Posterior cingulate gyrus (tissue), 11 donors: Measurements from ENCODE around the gene PCGF1.

ENCODE experiments used
- DNase-seq, 10 donors: peaks; one replicate each; pipeline versions ENCODE4 v3.0.0 to v3.0.0-alpha.2; 2020 to 2021; ENCODE audit warnings: mixed read lengths in 3 of 10
- intact Hi-C: fragments of 100-400 bp; cut with DNase I; formaldehyde crosslinking; loops from one replicate; pipeline ENCODE4 v1.15.1; 2023

The PCGF1 gene

DNA sequence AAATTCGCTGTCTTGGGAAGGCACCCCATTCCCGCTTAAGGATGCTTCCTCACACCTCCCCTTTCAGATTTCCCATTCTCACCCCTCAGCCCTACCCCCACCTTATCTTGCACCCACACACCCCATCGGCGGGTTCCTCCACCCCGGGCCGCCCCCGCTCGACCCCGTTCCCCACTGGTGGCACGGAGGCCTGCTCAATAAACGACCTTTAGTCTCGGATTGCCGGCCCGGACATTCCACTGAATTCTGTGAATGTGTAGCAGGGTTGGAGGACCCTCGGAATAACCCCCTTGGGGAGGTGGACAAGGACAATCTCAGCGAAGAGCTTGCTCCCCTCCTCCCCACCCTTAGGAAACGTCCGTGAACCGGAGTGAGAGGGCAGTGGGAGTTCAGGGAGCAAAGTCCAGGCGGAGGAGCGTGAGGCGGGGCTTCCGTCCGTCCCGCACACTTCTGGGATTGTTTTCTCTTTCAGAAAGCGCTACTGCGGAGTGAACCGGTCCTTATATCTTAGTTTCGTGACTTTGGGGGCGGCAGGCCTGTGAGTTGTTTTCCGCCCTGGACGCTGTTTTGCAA is 5.3 kb downstream of the PCGF1 start:
- peak in 2 of 10 donors; percentile 45 to 75 for DNase-seq
- intact Hi-C loops, result loop anchor here (5.0 kb wide), 1 partner anchor 85 kb away; no protein-coding TSS in a partner anchor

DNA sequence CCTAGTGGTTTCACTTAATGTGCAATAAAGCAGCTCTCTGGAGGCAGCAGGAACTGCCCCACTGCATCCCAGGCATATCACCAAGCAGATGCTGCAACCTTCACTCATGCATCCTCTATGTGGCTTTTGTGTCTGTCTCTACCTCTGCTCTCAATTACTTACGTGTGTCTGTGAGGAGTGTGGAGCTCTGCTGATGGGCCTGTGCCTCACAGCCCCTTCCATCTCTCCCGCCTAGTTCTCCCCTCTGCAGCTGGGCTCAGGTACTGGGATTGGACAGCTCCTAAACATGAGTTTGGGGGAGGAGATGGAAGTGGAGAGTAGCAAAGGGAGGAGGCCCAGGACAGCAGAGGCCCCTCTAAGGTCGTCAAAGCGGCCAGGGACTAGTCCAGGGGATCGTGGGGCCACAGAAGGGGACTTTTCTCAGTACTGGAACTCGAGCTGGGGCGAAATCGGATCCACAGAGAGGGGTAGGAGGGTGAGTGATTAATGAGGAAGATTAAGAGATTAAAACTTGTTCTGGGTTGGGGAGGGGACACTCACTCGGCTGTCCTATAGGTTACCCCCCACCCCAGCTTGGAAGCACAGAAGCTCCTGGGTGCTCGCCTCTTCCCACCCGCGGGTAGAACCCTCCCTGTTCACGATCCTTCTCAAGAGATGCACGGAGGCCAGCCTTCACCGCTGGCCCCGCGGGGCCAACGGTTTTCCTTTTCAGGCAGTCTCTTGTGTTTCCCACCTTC is 6.0 kb downstream of the PCGF1 start:
- intact Hi-C loops, result loop anchor here (5.0 kb wide), 1 partner anchor 86 kb away; no protein-coding TSS in a partner anchor
- DNase-seq, result peak in 1 of 10 donors; percentile 49

DNA sequence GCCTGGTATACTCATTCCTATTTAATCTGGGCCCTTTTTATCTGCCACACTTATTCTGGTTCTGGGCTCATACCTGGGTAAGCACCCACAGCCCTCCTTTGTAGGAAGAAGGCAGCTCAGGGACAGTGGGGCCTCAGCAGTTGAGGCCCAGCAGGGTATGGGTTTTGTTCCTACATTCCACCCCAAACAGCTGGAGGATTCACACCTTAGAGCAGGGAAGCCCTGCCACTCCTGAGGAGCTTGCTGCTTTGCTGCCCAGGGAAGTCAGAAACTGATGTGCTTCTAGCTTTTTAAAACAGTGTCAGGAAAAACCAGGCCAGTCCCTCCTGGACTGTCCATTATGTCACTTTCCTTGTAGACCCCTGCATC is 6.9 kb downstream of the PCGF1 start:
- intact Hi-C loops, result loop anchor here (5.0 kb wide), 1 partner anchor 87 kb away; no protein-coding TSS in a partner anchor
- peak in 1 of 10 donors; percentile 25 for DNase-seq

DNA sequence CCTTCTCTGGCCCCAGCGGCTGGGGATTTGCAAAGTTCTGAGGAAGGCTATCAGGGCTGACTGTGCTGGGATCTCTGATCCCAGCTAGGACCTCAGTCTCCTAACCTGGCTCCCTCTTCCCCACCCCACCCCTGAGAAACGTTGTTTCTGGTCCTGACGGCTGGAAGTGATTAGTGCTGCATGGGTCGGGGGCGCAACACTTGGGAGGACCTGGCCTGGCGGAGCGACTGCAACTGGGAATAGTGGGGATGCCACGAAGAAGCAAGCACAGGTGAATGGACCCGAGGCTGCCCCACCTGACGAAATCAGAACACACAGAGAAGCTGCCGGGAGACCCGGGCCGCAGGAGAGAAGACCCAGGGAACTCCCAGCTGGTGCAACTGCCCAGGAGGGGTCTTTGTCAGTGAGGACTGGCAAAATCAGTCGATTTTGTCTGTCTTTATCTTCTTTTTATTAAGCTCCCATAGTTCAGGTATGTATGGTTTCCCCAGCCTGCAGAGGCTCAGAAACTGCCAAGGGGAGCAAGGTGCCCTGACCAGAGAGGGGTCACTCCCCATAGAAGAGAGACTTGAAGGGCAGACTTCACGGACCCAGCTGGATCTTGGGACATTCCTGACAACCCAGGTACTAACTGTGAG is 7.4 kb downstream of the PCGF1 start:
- intact Hi-C loops, result loop anchor here (5.0 kb wide), 1 partner anchor 87 kb away; no protein-coding TSS in a partner anchor
- DNase-seq, result no peak

DNA sequence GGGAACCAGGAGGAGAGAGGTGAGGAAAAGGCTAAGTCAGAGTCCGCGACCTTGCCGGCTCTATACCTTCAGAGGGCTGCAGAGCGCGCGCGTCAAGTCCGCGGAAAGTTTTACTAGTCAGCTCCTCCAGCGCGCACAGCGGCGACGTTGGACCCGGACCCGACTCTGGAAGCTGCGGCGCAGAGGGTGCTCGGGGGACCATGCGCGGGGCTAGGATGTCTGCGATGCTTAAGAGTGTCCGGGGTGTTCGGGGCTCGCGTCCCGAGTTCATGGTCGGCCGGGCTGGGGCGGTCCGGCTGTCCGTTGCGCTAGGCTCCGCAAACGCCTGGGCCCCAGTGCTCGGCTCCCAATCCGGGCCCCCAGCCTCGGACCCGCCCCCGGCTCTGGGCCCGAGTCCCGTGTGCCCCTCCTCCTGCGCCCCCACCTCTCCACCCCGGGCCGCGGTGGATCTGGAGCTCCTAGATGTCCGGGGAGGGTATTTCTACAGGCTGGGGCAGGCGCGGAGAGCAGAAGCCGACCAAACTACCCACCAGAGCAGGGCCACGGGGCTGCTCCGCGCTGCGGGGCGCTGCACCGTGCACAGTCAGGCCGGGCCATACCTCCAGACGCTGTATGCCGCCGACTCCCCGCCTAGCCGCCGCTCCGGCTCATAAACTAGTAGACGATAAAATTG is 8.1 kb downstream of the PCGF1 start, which contains the start of gene LBX2:
Gene LBX2, minus strand, starts transcription at position 337 of the 673 bp plus-strand sequence. Its CDS starts 66 bp downstream, at position 271.
- intact Hi-C loops, result no loop called here
- no peak for DNase-seq

DNA sequence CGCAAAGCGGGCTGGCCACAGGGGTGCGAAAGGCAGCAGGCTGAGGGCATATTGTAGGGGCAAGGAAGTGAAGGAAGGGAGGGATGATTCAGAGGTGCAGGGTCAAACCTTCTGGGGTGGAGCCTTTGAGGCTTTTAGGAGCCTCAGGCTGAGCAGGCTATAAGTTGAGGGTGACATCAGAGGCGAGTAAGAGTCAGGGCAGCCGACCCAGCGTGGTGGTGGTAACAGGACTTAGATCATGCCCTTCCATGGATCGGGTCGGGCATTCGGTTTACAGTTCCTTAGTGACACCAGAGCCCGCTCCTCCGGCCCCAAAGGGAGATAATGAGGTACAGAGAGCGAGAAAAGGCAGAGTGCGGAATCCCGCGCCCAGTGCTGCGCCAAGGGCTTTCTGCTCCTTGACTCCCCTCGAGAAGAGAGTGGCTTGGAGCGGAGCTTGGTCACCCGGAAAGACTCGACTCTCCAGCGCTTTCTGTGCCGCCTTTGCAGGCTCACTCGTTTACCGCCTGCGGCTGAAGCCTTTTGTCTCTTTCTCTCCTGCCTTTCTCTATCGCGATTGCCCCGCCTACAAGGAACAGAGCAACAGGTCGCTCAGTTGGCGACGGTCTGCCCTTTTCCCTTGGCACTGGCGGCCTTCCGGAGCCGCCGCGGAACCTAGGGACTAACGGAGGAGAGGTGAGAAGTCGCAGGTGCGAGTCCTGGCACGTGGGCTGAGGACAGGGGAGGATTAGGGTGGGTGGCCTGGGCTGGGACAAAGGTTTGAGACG is 8.8 kb downstream of the PCGF1 start:
- no peak for DNase-seq

DNA sequence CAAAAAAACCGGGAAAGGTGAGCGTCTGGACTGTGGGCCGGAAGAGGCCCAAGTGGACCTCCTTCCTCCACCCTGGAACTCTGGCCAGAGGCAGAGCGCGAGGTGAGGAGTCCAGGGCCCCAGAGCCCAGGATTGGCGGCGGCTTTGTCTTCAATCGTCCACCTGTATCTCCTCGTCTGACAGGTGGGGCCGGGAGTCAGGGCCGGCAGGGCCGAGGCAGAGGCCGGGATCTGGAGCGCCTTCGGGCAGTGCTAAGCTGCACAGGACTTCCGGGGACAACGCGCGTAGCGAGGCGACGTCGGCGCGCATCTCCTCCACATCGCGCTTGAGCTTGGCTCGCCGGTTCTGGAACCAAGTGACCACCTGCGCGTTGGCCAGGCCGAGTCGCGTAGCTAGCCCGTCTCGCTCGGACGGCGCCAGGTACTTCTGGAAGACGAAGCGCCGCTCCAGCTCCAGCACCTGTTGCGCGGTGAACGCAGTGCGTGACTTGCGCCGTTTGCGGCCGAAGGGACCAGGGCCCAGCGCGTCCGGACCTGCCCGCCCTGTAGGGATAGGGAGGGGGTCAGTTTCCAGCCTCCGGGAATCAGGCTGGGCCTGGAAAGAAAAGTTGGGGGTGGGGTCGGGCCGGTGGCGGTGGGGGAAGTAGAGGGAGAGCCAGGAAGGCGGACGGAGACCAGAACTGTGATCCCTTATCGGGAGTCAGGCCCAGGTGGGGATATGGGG is 9.6 kb downstream of the PCGF1 start:
- intact Hi-C loops, result no loop called here
- peak in 1 of 10 donors; percentile 80 for DNase-seq

More for the DNA sequence above, 8.8 kb downstream of the PCGF1 start:
- intact Hi-C loops, result no loop called here

DNA sequence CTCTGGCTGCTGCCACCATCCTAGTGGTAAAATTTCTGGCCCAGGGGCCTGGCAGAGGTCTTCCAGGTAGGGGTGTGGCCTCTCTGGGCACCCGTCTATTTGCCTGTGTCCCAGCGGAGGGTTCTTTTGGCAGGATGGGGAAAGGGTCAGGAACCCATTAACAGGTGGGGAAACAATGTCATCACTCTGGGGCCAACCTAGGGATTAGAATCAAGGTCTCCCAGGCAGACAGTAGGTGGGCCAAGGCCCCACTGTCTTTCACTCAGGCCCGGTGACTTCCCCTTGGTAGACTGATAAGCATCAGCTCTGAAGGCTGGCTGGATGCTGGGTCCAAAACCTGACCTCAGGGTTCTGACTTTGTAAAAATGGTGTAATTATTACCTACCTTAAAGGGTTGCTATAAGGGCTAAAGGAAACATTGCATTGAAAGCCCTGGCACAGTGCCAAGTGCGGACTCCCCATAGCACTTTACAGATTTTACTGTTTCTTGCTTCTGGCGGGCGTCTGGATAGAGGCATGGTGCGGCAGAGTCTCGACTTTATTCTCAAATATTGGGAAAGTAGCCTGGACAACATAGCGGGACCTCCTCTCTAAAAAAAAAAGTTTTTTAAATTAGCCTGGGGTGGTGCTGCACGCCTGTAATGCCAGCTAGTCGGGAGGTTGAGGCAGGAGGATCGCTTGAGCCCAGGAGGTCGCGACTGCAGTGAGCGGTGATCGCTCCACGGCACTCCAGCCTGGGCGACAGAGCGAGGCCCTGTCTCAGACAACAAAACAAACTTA is 10.3 kb downstream of the PCGF1 start:
- no peak for DNase-seq
- intact Hi-C loops, result no loop called here

DNA sequence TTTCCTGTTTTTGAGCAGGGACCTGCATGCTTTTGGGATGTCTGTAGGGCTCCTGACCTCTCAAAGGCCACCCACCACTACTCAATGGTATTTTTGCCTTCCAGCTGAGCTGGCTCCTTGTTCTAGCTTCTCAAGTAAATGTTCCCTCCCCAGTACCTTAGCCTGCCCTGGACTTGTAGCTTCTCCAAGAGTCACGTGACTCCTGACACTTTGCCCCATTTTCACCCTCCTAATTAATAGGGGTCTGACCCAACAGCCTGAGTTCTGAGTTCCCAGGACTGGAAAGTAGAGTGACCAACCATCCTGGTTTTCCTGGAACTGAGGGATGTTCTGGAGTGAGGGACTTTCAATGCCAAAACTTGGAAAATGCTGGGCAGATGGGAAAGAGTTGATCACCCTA is 12.1 kb downstream of the PCGF1 start:
- intact Hi-C loops, result no loop called here
- no peak for DNase-seq

DNA sequence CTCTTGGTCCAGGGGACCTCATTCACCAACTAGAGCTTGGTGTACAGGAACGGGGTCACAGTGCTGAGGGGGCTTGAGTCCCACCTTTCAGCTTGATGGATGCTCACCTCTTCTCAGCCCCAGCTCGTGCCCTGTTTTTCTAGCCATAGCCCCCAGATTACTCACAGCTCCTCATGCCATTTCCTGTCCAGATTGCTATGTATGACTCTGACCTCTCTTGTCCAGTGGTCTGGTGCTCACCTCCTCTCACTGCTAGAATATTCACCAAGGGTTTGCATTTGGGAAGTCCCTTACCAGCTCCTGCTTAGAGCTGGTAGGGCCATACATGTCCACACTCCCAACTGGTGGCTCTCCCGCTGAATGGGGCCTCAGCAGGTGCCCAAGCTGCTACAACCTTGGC is 13.9 kb downstream of the PCGF1 start:
- intact Hi-C loops, result no loop called here
- peak in 1 of 10 donors; percentile 7 for DNase-seq

DNA sequence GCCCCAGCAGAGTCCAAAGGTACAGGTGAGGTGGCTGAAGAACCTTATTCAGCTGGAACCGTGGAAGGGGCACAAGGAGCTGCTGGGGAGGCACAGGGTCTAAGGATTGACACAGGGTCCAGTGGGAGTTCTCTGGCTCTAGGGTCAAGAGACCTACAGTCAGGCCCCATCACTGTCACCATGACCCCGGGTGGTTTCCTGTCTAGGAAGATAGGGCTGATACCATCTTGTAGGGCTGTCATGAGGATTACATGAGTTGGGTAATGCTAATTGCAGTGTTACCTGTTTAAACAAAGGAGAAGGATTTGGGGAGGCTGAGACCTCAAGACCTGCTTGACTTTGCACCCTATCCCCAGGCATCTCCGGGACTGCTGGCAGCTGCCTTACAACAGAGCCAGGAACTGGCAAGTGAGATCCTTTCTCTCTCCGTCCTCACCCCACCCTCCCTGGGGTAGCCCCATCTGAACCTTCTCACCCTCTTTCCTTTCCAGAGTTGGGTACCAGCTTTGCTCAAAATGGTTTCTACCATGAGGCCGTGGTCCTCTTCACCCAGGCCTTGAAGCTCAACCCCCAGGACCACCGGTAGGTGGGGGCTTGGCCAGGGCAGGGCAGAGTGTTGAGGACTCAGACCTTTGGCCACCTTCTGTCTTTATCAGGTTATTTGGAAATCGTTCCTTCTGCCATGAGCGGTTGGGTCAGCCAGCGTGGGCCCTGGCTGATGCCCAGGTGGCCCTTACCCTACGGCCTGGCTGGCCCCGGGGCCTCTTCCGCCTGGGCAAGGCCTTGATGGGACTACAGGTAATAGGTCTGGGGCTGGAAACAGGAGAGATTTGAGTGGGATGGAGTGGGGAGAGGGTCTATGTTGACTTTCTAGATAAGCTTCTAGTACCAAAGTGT is 15.6 kb downstream of the PCGF1 start:
- intact Hi-C loops, result no loop called here
- peak in 2 of 10 donors; percentile 26 to 55 for DNase-seq

DNA sequence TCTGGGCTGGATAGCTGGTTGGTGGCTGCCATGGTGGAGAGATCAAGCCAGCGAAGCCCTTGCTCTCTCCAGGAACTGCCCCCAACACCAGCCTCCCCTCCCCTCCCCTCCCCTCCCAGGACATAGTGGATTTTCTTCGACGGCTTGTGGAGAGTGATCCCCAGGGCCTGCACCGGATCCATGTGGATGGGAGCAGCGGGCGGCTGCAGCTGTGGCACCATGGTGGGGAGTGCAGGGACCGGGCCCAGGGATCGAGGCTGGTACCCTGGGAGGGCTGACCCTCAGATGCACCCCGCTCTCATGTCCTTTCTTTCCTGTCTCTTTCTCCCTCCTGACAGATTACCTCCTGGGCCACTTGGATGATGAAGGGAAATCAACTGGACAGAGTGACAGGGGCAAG is 17.6 kb downstream of the PCGF1 start:
- intact Hi-C loops, result no loop called here
- DNase-seq, result peak in 2 of 10 donors; percentile 56 to 68

DNA sequence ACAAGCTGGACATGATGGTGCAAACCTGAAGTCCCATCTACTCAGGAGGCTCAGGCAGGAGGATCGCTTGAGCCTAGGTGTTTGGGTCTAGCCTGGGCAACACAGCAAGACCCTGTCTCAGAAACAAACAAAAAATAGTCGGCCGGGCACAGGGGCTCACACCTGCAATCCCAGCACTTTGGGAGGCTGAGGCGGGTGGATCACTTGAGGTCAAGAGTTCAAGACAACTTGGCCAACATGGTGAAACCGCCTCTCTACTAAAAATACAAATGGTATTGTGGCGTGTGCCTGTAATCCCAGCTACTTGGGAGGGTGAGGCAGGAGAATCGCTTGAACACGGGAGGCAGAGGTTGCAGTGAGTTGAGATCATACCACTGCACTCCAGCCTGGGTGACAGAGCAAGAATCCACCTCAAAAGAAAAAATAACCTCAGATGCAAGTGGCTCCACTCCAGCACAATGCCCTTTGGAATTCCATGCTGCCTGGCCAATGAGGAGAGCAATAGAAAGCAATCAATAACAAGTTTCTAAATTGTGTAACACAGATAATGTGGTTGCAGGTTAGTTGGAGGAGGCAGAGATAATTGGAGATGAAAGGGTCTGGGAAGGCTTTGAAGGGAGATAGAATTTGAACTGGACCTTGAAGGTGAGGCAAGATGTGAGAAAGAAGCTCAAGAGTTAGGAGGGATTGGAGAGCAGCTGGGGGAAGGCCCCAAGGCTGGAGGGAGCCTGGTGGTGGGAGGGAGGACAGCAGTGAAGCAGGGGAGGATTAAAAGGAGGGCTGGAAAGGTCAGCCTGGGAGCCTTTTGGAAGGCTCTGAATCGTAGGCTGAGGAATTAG is 18.6 kb downstream of the PCGF1 start:
- intact Hi-C loops, result no loop called here
- DNase-seq, result peak in 1 of 10 donors; percentile 49

DNA sequence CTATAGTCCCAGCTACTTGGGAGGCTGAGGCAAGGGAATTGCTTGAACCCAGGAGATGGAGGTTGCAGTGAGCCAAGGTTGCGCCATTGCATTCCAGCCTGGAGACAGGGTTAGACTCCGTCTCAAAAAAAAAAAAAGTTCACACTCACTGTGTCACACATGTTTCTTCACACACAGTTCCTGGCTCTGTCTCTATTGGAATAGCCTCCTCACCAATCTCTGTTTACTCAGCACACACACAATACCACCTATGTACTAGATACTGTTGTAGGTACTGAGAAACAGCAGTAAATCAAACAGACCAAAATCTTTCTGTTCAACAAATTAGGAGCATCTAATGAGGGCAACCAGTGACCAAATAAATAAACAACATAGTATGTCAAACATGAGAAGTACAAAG is 21.4 kb downstream of the PCGF1 start:
- intact Hi-C loops, result no loop called here
- no peak for DNase-seq

DNA sequence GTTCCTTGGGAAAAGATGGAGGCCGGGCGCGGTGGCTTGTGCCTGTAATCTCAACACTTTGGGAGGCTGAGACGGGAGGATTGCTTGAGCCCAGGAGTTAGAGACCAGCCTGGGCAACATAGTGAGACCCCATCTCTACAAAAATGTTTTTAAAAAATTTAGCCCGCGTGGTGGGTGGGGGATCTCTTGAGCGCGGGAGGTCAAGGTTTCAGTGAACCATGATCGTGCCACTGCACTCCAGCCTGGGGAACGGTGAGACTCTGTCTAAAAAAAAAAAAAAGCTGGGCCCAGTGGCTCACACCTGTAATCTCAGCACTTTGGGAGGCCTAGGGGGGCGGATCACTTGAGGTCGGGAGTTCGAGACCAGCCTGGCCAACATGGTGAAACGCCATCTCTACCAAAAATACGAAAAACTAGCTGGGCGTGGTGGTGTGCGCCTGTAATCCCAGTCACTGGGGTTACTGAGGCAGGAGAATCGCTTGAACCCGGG is 23.8 kb downstream of the PCGF1 start:
- intact Hi-C loops, result loop anchor here (1.0 kb wide), 4 partner anchors 24 to 104 kb away; partner anchors contain the start of genes AUP1, HTRA2, INO80B and PCGF1
- peak in 1 of 10 donors; percentile 50 for DNase-seq
